Activated T-cell treated with anti-CD3 and anti-CD28 coated beads for 4 hours (primary cell): ENCODE measurements around the gene ABHD14A.

Experiments used
- DNase-seq: peaks from one replicate; pipeline ENCODE4 v3.0.0-alpha.2; 2020

Gene ABHD14A

DNA sequence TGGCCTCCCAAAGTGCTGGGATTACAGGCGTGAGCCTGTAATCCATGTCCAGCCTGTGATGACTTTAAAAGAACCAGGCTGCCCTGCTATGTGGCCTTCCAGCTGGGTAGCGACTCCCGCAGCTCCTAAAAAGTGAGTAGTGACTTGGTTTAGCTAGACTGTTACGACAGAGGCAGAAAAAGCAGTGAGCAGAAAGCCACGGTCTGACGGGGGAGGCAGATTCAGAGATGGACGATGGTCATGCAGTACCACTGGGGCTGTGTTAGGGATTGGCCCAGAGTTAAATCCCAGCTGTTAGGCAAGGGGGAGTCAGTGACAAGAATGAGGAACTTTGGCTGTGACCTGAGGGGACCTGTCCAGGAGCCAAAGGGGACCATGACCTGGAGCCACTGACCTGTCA, 23.9 kb downstream of the ABHD14A start:
- DNase-seq: no peak

DNA sequence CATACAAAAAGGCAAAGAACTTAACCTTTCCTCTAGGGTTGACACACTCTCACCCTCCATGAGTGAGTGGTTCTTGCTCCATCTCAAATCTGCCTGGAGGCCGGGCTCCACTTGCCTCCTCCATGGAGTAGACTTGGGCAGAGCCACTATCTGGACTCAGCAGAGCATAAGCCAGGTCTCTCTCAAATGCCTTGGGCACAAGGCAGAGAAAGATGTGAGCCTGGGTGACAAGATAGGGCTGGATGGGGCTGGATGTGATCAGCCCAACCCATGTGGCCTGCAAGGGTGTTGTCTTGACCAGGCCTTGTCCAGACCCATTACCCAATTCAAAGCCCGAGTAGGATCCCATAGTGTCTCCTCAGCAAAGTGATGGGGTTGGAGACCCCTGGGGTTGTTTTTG, 25.0 kb downstream of the ABHD14A start:
- no peak for DNase-seq

DNA sequence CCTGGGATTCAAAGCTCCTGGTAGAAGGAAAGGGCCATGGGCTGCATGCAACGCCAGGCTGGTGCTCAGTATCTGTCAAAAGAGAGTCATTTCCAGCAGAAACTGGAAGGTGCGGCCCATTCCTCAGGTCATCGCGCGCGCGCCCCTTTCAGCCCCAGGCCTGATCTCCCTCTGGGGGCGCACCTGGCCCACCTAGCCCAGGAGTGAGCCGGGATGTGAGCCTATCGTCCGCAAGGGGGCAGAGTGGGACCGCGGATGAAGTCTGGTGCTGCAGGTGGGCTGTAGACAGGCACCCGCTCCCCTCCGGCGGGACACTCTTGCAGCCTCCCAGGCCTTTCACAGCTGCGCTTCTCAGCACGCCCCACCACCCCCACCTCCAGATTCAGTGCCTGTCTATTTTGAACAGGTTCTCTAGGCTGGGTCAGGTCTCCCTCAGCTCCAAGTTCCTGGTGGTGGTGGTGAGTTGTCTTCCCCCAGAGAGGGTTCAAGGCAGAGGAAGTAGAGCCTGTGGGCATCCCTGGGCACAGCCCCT, 26.6 kb downstream of the ABHD14A start:
- DNase-seq: peak; percentile 81

DNA sequence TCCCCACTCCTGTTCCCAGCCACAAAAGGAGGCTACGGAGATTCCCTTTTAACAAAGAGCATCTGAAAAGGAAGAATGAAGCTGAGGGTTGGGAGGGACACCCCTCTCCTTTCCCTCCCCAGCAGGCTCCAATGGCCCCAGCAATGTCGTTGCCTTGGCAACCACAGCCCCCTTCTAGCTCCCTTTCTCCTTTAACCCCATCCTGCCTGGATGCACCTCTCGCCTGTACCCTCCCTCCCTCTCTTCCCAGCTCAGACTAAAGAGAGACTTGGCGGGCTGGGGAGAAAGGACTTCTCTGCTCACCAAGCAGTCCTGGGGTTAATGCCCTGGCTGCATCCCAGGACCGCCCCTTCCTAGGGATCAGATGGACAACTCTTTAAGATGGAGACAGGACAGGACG, 27.9 kb downstream of the ABHD14A start:
- no peak for DNase-seq

DNA sequence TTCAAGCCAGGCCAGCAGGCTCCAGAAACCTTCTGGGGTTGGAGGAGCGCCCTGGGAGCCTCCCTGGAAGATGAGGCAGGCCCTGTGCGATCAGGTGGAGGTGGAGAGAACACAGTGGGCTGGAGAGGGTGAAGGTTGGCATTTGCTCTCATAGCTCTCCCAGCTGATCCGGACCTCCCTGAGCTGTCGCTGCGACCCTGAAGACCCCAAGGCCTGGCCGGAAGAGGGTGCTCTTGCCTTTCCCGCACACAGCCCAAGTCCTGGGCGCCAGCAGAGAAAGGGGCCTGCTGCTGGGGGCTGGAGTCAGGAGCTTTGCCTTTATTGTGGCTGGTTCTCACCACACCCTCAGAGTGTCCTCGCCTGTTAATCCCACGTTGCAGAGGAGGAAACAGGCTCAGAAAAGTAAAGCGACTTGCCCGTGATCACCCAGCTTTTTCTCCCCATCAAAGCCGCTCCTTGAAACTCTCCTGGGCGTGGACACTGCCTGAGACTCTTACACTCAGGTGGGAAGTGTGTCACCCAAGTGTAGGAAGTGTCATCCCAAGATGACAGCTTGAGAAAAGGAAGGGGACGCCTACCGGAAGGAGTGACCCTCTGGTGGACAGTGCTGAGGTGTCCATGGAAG, 29.4 kb downstream of the ABHD14A start:
- no peak for DNase-seq

DNA sequence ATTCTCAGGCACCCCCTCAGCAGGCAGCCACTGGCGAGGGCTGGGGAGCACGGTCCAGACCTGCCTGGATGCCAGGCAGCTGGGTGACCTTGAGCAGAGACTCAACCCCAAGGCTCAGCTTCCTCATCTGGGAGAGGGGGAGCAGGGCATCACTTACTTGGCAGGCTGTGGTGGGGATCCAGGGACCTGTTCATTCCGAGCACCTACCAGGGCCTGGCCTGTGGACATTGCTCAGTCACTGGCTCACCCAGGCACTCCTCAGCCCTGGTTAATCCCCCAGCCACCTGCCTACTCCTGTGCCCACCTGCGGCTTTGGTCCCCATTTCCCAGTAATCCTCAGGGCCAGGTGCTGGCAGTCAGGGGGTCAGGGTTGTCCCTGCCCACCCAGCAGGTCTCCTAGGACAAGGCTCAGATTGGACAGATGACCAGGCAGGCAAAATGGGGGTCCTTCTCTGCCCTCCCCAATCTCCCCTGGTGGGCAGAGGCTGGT, 30.1 kb downstream of the ABHD14A start:
- DNase-seq: no peak

DNA sequence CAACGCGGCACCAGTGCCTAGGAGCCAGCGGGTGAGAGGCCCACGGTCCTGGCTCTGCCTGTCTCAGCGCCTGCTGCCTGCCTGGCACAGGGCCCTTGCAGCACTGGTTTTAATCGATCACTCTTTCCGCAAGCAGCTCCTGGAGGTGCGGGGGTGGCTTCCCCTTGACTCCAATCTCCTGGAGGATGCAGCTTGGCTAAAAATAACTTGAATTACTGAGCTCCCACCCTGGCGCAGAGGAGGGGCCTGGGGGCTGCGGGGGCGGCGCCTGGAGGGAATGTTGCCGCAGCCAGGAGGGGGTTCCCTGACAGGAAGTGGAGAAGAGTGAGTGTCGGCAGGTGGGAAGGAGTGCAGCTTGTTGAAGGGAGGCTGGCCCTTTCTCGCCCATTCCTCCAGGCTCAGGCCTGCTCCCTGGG, 30.7 kb downstream of the ABHD14A start:
- no peak for DNase-seq

DNA sequence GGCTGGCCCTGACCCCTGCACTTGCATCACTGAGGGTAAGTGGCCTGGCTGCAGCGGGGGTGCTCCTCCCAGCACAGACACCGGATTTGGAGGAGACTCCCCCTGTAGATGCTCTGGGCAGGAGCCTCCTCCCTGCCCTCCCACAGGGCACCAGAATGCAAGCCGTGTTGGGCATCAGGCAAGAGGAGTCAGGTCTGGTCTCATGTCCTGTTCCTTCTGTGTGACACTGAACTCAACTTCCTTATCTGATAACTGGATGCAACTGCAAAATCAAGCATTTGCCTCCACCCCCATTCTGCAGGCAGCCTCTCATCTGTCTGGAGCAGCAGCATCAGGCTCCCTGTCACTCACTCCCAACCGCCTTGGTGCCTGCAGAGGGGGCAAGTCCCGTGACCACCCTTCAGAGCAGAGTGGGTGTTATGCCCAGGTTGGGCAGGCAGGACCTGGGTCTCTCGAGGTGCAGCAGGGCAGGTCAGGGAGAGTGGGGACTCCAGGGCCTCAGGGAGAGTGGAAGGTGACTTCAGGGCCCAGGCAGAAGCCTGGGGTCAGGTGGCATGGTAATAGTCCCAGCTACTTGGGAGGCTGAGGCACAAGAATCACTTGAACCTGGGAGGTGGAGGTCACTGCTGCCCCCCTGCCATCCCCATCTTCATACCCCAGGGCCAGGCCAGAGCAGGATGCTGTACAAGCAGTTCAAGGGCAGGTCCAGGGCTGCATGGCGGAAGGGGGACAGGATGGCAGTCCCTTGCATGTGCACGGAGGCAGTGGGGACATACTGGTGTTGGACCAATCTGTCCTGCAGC, 31.4 kb downstream of the ABHD14A start:
- no peak for DNase-seq

DNA sequence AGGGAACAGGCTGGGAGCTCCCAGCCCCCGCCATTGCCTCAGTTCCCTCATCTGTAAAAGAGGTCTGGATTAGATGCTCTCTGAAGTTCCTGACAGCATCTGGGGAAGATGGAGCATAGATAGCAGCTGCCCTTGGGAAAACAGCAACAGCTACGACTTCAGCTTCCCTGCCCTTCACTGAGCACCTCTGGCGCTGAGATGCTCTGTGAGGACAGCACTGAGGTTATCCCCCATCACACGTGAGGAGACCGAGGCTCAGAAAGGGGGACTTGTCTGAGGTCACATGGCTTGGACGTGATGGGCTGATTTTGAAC, 31.9 kb downstream of the ABHD14A start:
- no peak for DNase-seq

DNA sequence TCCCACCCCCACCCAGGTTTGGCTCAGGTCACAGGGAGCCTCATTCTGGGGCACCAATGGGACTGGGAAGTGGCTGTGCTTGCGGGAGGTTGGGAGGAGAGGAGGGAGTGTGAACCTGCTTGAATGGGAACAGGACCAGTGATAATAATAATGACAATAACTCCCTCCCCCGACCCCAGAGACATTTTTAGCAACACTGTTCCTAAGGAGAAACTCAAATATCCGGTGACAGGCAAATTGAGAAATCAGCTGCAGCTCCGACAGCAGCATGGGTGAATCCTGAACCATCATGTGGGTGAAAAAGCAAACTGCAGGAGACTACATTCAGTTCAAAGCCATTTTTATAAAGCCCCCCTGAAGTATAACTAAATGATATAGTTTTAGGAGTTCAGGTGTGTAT, 32.4 kb downstream of the ABHD14A start:
- DNase-seq: no peak

DNA sequence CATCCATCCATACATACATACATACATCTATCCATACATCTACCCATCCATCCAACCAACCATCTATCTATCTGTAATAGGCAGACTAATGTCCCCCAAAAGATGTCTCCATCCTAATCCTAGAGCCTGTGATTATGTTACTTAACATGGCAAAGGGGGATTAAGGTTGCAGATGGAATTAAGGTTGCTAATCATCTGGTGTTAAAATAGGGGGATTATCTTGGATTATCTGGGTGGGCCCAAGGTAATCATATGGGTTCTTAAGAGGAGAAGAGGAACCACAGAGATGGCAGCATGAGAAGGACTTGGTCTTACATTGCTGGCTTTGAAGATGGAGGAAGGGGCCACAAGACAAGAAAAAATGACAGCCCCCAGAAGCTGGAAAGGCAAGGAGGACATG, 35.6 kb downstream of the ABHD14A start:
- no peak for DNase-seq

DNA sequence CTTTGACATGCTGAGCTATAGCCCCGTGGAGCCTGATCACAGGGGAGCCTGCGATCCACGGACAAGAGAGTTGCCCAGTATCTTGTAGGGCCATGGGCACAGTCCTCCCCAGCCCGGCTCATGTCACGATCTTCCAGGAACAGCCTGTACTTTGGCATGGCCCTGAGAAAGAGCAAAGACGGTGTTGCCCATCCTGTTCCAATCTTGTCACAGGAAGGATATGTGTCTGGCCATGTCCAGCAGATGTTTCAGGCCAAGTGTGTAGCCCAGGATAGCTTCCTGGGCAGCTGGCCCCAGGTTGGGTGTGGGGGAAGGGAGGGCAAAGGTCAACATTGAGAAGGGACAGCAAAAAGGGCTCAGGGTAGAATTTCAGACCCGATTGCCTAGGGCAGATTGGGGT, 37.8 kb downstream of the ABHD14A start:
- no peak for DNase-seq

DNA sequence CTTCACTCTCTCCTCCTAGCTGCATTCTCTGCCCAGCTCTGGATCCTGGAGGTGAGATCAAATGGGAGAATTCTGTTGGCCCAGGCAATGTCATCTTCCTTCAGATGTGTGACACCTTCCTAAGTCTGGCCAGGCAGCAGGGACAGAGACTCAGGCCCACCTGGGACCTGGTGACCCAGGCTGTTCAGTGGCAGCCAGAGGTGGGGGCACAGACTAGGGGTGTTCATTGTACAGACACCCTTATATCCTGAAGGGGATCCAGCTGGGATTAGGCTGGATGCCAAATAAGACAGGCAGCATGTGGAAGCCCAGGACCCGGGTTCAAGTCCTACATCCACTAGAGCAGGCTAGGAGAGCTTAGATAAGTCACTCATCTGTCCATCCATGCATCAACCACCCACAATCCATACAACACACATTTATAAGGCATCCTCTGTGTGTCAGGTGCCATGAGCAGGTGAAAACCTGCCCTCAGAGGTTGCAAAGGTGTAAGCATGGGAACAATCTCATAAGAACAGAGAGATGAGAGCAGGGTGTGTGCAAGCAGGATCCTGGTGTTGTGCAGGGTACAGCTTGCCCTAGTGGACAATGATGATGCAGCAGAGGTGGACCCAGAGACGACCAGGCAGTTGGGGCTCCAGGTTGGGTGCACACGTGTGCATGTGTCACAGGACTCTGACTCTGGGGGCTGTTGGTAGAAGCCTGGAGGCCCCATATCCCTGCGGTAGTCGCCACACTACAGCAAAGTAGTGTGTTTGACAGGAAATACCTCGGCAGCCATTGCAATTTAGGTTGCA, 39.1 kb downstream of the ABHD14A start:
- no peak for DNase-seq

DNA sequence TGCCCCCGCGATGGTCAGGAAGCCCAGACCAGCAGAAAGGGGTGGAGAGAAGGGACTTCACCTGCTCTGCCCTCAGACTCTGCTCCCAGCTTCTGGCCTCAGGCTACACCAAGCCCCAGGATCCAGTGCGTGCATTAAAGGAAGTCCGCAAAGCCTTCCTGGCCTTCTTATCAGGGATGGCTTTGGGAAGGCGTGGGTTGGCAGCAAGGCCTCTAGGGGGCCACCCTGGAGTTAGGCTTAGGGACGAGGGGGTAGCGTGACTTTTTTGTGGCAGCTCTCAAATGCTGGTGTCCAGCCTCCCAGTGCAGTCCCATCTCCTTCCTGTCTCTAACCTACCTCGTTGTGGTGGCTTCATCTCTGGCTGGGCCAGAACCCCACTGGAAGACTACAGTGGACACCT, 39.7 kb downstream of the ABHD14A start:
- no peak for DNase-seq

DNA sequence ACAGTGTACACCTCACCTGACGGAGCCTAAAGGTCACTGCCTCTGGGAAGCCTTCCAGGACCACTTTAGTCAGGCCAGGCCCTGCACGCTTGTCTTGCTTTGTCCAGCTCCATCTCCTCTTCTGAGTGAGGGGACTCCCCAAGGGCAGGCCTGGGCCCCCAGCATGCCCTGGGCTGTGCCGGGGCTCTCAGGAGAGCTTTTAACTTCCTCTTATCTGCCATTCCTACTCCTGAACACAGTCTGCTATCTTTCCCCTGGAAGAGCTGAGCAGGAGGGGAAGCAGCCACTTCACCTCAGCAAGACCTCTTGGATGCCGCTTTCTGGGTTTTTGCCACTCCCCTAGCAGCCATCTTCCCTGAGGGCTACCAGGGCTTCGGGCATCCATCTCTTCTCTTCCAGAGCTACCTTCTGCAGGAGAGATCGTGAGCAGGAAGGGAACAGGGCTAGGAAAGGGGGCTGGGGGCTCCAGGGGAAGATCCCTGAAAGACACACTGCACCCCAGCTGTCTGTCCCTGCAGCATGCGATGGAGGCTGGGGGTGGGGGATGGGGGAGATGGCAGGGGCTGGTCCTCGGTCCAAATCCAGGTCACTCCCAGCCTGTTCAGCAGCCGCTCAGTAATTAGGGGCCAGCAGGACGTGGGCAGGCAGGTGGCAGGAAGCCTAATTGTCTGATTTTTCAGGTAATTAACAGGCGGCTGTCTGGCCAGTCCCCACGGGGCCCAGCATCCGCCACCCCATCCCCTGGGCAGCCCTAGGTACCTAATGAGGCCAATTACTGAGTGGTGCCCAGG, 40.8 kb downstream of the ABHD14A start:
- DNase-seq: no peak

DNA sequence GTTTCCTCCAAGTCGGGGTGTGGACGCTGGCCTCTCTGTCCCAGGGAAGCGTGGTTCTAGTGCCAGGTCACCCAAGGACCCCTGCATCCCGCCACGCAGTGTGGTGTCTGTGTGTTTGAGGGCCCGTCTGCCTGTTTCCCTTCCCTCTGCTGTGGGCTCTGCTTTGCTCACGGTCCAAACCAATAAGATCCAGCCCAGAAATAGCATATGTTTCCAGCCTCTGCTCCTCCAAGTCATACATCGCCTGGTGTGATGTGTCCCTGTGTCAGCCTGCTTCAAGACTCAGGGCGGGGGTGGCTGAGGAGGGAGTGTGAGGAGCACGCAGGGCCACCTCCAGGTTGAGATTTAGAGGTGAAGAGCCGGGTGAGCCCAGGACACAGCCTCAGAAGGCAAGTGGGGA, 42.7 kb downstream of the ABHD14A start:
- DNase-seq: no peak

DNA sequence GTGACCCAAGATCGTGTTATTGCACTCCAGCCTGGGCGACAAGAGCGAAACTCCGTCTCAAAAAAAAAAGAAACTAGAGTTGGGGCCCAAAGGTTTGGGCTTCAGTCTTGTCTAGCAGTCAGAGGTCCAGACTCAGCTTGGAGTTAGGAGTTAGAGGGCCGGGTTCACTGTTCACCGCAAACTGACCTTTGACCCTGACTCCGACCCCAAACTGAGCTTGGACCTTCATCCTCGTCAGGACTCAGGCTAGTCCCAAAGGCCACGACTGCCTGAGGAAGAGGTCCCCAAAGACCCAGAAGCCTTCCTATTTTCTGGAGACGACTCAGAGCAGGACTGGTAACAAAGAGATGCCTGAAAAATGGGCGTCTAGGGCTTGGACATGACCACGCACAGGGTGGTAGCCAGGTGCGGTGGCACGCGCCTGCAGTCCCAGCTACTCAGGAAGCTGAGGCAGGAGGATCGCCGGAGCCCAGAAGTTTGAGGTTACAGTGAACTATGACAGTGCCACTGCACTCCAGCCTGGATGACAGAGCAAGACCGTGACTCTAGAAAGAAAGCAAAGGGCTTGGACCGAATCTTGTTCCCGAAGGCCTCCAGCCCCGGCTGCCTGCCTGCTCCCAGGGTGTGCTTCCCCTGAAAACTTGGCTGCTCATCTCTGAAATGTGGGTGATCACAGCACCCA, 43.6 kb downstream of the ABHD14A start:
- no peak for DNase-seq

DNA sequence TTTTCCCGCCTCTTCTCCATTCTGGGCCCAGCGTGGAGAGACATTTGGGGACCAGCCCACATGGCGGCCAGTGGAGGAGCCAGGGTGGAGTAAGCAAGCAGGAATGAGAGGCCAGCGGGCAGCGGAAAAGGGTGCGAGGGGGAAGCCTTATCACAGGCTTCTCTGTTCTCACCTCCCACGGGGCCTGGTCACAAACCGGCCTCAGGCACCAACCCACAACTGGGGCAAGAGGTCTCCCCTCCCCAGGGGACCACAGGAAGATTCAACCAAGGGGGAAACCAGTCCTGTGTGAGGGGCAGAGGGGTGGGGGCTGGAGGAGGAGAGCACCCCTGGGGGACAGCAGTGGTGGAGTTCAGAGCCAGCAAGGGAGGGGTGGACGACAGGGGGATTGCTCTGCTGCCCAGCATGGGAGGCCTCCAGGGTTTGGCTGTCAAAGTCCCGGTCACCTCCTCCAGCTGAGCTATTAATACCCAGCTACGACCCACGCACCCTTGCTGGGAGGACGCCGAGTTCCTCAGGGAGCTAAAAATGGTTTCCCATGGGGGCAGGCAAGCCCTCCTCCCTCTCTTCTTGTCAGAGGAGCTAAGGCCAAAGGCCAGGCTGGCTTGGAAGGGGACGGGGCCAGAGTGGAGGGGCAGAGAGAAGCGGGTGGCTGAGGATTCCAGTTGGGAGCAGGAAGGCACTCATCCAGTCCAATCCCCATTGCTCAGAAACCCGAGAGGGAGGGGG, 44.7 kb downstream of the ABHD14A start:
- DNase-seq: no peak

DNA sequence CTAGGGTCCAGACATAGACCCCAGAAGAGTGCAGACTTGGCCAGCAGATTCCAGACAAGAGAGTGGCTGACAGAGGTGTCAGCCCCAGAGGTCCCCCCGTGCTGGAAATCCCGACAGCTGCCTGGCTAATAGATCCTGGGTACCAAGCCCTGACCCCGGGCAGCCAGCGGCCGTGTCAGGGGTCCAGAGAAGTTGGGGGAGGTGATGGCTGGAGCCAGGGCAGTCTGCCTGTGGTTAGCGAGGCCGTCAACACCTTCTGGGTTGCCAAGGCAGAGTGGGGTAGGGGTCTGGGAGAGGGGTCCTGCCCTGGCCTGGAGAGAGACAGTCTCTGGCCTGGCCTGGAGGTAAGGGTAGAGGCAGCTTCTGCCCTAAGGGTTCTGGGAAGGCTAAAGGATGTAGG, 45.9 kb downstream of the ABHD14A start:
- no peak for DNase-seq

DNA sequence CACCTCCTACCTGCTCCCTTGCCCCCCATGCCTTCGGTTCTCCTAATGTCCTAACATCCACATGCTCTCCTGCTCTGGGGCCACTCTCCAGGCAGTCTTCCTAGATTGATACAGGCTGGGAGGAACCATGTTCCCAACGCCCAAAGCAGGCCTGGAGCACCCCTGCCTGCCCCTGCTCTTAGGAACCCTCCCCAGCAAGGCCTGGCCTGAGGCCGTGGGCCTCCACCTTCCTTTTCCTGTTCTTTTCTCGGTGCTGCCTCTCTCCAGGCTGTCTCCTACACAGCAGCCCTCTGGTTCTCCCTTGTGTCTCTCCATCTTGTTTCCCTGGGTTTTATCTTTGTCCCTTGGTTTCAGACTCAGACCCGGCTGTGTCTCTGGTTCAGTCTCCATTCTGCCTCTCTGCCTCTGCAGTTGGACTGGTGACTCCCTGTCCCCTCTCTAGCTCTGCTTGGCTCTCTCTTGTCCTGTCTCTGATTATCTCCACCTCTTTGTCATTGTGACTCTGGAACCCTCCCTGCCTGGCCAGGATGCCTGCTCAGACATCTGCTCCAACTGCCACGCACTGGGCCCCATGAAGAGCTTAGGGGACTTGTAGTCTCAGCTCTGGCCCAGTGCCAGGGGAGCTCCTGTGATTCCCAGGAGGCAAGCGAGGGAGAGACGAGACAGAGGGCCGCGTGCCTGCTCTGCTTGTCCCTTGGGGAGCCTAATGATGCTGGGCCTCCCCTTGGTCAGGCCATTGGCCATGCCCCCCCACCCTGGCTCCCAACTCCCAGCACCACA, 46.8 kb downstream of the ABHD14A start:
- no peak for DNase-seq
